ENCODE measurements around the gene FAM170A. TPM values are rescaled to one million over a fixed set of nuclear protein-coding genes. Genes with fewer than 3 reads are reported as not detected.

The FAM170A gene, protein sequence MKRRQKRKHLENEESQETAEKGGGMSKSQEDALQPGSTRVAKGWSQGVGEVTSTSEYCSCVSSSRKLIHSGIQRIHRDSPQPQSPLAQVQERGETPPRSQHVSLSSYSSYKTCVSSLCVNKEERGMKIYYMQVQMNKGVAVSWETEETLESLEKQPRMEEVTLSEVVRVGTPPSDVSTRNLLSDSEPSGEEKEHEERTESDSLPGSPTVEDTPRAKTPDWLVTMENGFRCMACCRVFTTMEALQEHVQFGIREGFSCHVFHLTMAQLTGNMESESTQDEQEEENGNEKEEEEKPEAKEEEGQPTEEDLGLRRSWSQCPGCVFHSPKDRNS
- total RNA-seq, result not detected
- long read RNA-seq, result 0 reads

DNA sequence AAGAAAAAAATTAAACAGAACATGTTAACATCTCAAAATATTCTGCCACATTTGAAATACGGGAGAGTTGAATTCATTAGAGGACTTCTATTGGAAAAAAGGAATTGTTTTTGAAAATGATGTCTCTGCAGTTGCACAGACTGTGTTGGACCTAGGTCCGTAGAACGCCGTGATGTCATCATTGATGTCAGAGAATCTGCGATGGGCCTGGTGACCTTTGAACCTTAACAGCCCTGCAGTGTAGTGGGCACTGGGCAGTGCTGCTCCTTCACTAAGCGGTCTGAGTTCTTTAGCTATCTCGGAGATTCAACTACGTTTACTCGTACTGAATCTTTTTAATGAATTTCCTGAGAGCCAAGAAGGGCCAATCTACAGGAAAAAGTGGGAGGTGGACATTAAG lies at the start of gene FAM170A:
TSS of gene FAM170A (plus strand) at position 220 of the 400 bp plus-strand sequence. CDS start 211 bp downstream, outside the sequence.
- no peak for ATAC-seq
- intact Hi-C loops (cut with DNase I), result no loop called here
- no peak for DNase-seq

DNA sequence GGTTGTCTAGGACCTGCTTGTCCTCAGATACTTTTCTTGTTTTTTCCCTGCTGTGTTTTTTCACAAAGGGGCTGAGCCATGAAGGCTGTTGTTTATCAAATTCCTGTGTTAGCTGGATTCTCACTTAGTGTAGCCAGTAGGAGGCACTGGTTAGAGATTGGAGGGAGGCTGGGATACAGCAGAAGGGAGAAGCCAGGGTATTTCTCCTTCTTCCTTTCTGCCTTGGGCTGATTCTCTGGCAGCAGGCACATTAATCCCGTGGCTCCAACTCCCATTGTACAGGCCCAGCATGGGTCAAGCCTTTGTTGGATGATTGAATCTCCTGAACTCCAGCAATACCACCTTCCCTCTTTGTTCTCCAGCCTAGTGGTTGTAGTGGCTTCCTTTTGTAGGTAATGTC lies 46.4 kb upstream of the FAM170A start:
- intact Hi-C loops (cut with DNase I), result no loop called here
- DNase-seq (no peak), ATAC-seq (no peak)

DNA sequence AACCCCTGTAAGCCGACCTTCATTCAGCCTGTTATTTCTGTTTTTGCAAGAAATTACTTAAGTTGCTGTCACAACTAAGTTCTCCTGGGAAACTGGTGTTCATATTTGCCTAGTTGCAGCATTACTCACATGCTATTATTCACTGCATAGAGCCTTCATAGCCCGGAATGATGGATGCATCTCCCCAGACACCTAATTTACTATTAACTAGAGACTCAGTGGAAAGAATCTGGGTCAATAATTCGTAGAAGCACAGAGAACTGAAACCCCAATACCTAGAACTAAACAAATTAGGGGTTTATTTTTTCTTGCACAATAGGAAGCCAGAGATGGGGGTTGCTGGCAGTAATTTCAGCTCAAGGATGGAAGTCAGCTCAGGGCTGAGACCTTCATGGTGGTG lies 45.7 kb upstream of the FAM170A start:
- intact Hi-C loops (cut with DNase I), result no loop called here
- no peak for DNase-seq
- ATAC-seq, result no peak

DNA sequence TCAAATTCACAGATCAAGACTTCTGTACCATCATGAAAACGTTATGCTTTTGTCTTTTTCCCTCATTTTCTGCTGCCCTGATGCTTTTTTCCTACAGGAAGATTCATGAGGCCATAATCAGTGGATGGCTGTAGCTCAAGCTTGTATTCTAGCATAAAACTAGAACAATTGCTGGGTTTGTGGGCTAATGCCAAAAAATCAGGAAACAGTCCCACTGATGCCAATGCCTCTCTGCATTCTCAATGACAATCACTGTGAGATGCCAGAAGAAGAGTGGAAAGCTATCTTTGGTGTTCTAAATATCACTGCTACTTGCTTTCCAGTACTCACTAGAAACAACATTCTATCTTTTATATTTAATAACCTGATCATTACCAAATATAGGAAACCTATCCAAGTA lies 33.3 kb upstream of the FAM170A start:
- ATAC-seq (no peak), DNase-seq (no peak)
- intact Hi-C loops (cut with DNase I), result no loop called here

DNA sequence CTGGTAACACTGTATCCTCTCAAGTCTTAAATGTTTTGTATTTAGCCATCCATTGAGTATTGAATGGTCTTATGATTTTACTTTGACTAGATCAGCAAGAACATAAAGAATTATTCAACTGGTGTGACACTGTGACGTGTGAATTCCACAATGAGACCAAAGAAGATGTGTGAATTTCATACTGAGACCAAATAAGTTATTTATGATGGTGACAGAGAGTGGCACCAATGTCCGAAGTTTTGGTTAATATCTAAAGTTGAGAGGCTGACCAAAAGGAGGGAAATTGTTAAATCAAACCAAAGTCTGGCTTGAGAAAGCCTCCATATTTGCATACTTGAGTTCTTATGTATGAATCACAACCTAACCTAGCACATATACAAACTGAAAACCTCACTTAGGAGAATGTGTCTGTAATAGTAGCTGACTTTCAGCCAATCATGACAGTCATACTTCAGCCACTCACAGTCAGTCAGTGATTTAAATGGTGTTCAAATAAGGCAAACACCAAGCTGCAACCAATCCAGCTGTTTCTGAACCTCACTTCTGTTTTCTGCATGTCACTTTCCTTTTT lies 31.5 kb upstream of the FAM170A start:
- DNase-seq (no peak), ATAC-seq (no peak)
- intact Hi-C loops (cut with DNase I), result no loop called here

DNA sequence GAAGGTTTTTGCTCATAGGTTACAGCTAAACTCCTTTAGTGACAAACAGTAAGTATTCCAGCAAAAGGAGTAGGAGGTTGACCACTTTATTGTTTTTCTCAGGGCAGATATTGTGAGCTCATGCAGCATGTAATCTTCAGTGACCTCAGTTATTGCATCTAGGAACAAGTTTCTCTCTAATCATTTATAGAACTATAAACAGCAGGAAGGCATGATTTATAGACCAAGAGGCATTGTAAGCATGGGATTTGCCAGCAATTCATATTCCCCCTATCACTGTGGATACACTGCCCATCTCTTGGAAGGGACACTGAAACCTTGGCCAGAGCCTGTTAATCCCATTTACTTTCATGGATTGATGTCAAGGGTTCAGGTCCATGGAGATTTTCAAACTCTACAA lies 15.4 kb upstream of the FAM170A start:
- DNase-seq (no peak), ATAC-seq (no peak)
- intact Hi-C loops (cut with DNase I), result no loop called here

DNA sequence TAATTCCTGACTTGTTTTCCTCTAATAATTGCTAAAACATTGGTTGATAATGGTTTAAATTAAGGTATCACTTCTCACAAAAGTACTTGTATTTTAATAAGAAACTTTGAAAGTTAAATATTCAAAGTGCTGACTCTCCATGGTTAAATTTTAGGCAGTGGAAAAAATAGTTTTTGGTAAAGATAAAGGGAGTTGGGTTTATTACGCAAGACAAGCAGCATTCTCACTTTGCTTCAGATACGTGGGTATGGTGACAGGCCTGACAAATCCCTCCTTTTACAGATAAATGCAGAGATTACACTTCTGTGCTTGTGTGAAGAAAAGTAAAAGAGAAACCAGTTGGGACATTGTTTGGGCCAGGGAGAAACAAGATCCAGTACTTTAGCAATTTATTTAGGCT lies 14.5 kb upstream of the FAM170A start:
- intact Hi-C loops (cut with DNase I), result no loop called here
- no peak for ATAC-seq
- DNase-seq, result no peak

DNA sequence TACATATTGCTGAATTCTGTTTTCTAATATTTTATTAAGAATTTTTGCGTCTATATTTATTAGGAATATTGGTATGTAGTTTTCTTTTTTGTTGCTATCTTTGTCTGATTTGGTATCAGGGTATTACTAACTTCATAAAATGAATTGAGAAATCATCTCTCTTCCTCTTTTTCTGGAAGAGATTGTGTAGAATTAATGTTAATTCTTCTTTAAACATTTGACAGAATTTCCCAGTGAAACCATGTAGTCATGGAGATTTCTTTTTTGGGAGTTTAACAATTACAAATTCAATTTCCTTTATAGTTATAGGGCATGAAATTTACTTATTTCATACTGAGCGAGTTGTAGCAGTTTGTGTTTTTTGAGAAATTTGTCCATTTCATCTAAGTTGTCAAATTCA lies 3.3 kb upstream of the FAM170A start:
- DNase-seq, result no peak
- ATAC-seq, result no peak
- intact Hi-C loops (cut with DNase I), result no loop called here

DNA sequence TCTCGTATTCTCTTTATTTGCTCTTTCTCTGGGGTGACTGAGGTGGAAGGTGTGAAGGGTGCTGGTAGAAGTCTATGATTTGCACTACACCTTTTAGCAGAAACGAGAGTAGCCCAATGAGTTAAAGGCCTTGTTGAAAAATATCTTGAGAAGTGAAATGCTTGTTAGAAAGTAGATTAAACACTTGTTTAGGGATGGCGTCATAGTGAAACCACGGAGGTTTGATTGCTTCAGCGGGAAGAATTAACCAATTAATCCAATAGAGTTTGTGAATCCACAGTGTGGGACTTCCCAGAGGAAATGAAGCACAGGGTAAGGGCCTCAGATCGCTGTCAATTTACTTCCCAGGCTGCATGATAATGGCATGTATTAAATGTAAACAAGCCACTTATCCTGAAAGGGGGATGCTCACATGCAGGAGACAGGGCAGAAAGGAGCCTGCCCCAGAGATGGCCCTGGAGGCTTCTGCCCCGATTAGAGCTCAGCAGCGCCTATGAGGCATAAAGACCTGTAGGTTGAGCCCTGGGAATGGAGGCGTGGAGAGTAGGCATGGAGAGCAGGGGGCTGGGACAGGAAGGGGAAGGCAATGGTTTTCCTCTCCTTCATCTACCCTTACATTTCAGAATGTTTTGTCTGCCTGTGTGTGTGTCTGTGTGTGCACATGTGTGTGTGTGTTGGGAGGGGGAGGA lies 1.5 kb downstream of the FAM170A start:
- DNase-seq (no peak), ATAC-seq (no peak)
- intact Hi-C loops (cut with DNase I), result no loop called here

DNA sequence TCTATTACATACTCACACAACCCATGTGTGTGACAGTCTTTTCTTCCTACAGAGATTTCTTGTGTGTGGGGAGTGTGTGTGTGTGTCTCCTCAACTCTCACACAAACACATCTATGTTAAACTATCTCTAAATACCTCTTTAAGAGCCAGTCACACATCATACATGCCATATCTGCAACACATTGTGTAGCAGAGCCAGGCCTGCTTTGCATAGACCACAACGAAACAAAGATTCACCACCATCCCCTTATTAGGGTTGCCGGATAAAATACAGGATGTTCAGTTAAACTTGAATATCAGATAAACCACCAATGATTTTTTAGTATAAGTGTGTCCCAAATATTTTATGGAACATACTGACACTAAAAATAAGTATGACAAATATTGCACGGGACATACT lies 2.3 kb downstream of the FAM170A start:
- intact Hi-C loops (cut with DNase I), result no loop called here
- no peak for DNase-seq
- no peak for ATAC-seq

DNA sequence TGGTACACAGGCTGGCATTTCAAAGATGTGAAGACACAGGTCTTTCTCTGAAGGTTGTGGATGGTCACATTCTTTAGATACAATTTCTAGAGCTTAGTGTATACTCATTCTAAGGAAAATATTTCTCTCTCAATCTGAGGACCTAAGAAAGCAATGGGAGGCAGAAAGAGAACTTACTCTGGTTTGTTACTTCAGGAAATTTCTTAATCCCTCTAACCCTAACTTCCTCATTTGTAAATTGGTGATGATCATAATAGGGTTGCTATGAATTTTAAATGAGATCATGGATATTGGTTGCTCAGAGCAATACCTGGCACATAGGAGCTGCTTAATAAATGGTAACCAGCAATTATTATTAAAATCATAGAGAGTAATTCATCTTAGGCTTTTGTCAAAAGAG lies 22.1 kb downstream of the FAM170A start:
- ATAC-seq, result no peak
- no peak for DNase-seq
- intact Hi-C loops (cut with DNase I), result no loop called here

DNA sequence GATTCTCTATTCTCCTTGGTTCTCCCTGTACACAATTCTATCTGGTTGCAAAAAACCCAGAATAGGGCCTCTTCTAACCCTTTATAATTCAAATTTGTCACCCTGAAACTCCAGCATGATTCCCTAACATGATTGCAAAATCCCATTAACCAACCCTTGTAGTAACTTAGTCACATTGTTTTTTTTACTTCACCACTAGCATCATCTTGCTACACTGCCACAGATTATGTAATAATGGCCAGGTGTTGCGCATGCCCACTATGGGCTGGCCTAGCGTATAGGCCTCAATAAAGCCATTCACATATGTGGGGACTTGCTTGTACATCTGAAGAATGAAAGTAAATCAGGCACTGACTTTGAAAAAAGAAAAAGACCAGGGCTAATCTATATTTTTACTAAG lies 25.7 kb downstream of the FAM170A start:
- DNase-seq (no peak), ATAC-seq (no peak)
- intact Hi-C loops (cut with DNase I), result no loop called here

DNA sequence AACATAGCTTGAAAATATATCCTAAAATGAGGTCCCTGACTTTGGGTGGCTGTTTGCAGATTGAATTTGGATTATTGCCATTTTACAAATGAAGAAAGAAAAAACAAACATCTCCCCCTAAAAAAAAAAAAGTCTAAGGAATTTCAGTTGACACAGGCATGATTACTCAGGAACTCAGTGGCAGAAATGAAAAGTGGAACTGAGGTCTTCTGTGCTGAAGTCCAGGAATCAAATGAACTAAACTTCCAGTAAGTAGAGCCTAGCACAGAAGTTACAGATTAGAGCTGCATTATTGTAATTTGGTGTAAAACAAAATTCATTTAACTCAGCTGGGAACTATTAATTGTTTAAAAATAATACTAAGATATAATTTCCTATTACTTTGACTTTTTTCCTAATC lies 26.7 kb downstream of the FAM170A start:
- ATAC-seq (no peak), DNase-seq (no peak)
- intact Hi-C loops (cut with DNase I), result no loop called here

DNA sequence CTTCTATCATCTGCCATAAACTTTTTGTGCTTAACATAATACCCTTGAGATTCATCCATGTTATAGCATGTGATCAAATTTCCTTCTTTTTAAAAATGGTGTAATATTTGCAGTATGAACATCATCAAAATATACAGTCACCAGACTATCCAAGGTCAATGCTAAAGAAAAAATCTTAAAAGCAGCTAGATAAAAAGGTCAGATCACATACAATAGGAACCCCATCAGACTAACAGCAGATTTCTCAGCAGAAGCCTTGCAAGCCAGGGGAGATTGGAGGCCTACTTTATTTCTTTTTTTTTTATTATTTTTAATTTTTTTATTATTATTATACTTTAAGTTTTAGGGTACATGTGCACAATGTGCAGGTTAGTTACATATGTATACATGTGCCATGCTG lies 37.2 kb downstream of the FAM170A start:
- DNase-seq (no peak), ATAC-seq (no peak)
- intact Hi-C loops (cut with DNase I), result no loop called here

DNA sequence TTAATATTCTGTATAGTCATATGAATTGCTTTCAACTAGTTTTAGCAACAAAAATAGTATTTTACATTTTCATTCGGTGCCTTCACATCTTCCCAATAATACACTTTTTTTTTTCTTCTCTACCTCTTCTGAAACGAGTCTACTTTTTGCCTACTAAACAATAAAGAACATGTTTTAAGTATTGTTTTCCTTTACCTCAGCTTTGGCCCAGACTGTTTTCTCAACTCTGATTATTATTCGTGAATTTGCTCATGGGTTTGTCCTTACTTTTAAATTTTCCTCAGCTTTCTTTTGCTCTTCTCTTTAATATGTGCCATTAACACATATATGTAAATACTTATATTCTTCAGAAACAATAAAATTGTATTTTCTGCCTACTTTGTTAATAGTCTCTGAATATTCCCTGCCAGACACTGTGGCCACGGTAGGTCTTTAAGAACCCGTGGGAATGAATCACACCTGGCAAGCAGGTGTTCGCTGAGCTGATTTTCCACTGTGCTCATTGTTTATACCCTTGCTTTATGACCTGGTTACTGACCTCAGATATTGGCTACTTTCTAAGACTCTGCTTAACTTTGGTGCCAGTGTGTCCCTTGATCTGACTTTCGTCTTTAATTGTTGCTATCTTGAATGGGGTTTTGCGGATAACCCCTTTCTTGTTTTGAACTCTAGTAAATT lies 49.1 kb downstream of the FAM170A start:
- DNase-seq (no peak), ATAC-seq (no peak)
- intact Hi-C loops (cut with DNase I), result no loop called here

DNA sequence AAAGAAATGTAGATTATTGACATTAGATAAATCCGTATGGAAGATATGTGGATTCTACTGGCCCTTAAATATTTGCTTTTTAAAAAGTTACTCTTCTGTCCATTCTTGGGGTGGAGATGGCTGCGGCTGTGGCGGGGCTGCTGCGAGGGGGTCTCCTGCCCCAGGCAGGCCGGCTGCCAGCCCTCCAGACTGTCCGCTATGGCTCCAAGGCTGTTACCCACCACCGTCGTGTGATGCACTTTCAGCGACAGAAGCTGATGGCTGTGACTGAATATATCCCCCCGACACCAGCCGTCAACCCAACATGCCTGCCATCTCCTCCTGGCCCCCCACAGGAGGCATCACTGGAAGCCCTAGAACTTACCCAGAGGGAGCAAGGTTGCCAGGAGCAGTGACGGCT lies 50.7 kb downstream of the FAM170A start:
- intact Hi-C loops (cut with DNase I), result no loop called here
- ATAC-seq, result no peak

DNA sequence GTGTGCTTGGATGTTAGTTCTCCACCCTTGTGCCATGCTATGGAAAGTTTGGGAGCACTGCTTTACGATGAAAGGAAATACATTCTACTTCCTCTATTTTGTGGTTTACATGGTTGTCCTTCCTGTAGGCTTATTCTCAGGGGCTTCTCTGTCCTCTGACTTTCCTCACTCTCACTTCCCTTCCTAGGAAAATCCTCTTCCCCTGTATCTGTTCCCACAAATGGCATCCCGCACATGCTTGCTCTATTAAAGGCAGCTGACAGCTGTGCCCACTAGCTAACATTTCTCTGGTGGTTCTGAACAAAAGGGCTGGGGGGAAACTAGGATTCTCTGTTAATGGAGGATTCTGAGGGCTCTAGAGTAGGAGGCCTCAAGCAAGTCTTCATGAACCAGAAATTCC lies 52.4 kb downstream of the FAM170A start:
- intact Hi-C loops (cut with DNase I), result no loop called here
- DNase-seq, result no peak
- ATAC-seq, result no peak

More for the DNA sequence above, 50.7 kb downstream of the FAM170A start:
- no peak for DNase-seq

DNA sequence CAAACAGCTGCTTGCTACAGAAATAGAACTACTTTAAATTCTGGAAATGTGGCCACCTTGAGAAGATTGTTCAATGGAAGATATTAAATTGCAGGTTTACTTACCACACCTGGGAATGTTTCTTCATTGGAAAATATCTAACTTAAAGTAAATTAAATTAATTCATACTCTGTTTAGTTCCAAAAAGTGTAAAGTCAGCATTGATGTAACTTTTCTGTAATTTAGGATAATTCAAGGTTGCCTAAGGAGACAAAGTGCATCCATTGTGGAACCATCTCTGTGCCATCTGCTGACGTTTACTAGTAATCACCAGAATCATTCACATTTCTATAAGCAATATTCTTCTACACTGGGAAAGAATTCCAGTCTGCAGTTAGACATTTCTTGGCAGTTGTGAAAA lies 53.0 kb downstream of the FAM170A start:
- DNase-seq (no peak), ATAC-seq (no peak)
- intact Hi-C loops (cut with DNase I), result no loop called here

All from left cardiac atrium (tissue), 4 donors.